Measurements from ENCODE around the gene TAF1B. TPM values are rescaled to one million over a fixed set of nuclear protein-coding genes. Genes with fewer than 3 reads are reported as not detected.

The TAF1B gene
- total RNA-seq, 6 experiments from 2014 or later = 17.3 to 24.0 (median 22.3) TPM

DNA sequence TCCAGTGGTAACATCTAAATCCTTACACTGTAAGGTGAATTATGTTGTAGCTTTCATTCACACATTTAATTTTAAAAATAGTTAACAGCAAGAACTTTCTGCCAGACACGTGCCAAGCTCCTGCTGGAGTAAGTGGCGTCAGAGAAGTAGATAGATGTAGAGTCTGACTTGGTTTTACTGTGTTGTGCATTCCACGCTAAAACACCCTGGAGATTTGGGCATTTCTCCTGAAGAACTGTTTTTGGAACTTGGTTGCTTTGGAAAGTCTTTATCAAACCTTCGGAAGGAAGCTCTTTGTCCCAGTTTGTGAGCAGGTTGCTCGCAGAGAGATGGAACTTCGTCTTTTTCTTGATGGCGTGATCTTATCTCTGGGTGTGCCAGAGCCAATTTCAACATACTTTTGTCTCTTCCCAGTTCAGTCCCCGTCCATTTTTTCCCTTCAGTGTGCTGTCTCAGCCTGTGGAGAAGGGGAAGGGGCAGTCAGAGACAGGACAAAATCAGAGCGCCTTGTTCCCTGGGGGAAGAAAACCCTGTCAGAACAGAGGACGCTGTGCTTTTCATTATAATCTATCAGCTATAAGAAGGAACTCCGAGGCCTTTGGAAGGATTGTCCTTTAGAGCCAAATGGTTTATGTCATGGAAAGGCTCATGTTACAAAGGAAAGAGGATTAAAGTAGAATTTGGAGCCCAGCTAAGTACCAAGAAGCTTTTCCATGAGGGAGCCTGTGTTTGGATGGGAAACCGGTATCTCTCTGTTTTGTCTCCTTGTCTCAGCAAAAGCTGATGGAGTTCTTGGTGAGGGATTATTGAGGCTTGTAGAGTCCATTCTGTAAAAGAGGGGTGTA, 127.1 kb downstream of the TAF1B start:
- Mint-ChIP-seq H3K27me3 (ENCODE audit: insufficient read depth) (peaks cover 1% of the 10 kb centered on the region; the same call in 1 of the 2 replicates), H3K36me3 (ENCODE audit: low read depth) (no peaks in the 10 kb centered on the region), H3K27ac (peak overlapping the region; percentile 55), H3K9me3 (no peaks in the 10 kb centered on the region), H3K4me1 (ENCODE audit: low read depth) (peaks cover 71% of the 10 kb centered on the region), H3K4me3 (peak overlapping the region; percentile 46; the same call in 1 of the 2 replicates)
- DNase-seq = no peak
- TF ChIP-seq, protein P1, sequence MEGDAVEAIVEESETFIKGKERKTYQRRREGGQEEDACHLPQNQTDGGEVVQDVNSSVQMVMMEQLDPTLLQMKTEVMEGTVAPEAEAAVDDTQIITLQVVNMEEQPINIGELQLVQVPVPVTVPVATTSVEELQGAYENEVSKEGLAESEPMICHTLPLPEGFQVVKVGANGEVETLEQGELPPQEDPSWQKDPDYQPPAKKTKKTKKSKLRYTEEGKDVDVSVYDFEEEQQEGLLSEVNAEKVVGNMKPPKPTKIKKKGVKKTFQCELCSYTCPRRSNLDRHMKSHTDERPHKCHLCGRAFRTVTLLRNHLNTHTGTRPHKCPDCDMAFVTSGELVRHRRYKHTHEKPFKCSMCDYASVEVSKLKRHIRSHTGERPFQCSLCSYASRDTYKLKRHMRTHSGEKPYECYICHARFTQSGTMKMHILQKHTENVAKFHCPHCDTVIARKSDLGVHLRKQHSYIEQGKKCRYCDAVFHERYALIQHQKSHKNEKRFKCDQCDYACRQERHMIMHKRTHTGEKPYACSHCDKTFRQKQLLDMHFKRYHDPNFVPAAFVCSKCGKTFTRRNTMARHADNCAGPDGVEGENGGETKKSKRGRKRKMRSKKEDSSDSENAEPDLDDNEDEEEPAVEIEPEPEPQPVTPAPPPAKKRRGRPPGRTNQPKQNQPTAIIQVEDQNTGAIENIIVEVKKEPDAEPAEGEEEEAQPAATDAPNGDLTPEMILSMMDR (IDR thresholded peaks at IDR 0.05) = no peak

DNA sequence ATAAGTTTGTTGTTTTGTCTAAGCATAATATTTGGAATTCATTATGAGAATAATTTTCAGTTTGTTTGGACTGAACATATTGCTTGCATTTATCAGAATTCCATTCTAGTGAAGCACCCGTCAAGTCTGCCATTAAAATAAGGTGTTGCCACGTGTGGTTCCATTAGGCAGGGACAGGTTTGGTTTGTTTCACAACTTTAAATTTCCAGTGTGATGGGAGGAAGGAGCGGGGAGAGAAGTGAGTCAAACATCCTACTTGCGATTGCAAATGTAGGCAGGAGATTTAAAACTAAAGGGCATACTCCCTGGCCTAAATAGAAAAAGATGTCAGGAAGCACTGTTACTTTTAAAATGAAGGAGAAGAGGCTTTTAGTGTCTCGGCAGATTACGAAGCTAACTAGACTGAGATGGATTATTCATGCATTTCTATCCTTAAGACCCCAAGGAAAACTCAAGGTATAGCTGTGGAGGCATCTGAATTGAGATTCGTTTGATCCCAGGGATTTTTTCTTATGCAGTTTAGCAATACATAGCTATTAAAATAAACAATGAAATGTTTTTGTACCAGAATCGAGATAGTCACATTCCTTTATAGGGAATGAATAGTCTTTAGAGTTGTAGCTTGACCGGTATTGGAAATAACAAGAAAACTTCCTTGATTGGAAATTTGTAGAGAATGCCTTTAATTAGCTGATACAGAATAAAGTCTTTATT, 128.0 kb downstream of the TAF1B start:
- Mint-ChIP-seq H3K4me1 (ENCODE audit: low read depth) (peaks cover 79% of the 10 kb centered on the region), H3K27me3 (ENCODE audit: insufficient read depth) (peaks cover 1% of the 10 kb centered on the region; the same call in 1 of the 2 replicates), H3K36me3 (ENCODE audit: low read depth) (no peaks in the 10 kb centered on the region), H3K4me3 (peak overlapping the region; percentile 46), H3K9me3 (no peaks in the 10 kb centered on the region), H3K27ac (peak overlapping the region; percentile 55)
- TF ChIP-seq, protein P1 (IDR thresholded peaks at IDR 0.05) = no peak
- no peak for DNase-seq

DNA sequence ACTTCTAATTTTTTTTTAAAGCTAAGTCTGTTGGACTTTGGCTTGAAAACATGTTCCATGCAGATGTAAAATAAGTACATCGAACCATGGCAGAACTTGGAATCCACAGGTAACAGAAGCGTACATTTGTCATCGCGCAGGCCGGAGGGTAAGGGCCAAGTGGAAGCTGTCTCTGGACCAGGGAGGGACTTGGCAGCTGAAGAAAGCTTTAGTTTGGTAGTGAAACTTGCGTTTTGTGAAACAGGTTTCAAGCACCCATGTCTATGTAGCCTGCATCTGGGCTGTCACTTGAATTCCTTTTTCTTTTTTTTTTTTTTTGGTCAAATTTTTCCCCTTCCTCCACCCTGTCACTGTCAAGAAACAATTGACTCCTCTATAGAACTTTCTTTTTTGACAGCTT, 128.6 kb downstream of the TAF1B start:
- DNase-seq = no peak
- peaks cover 86% of the 10 kb centered on the region for H3K4me1 Mint-ChIP-seq (ENCODE audit: low read depth)
- no peak overlapping the region; the same call in 1 of the 2 replicates for H3K27ac Mint-ChIP-seq
- H3K27me3 Mint-ChIP-seq (ENCODE audit: insufficient read depth) = peaks cover 1% of the 10 kb centered on the region; the same call in 1 of the 2 replicates
- TF ChIP-seq, protein P1 (IDR thresholded peaks at IDR 0.05) = no peak
- no peaks in the 10 kb centered on the region for H3K9me3 Mint-ChIP-seq
- H3K4me3 Mint-ChIP-seq = no peak overlapping the region; the same call in 1 of the 2 replicates
- no peaks in the 10 kb centered on the region for H3K36me3 Mint-ChIP-seq (ENCODE audit: low read depth)

DNA sequence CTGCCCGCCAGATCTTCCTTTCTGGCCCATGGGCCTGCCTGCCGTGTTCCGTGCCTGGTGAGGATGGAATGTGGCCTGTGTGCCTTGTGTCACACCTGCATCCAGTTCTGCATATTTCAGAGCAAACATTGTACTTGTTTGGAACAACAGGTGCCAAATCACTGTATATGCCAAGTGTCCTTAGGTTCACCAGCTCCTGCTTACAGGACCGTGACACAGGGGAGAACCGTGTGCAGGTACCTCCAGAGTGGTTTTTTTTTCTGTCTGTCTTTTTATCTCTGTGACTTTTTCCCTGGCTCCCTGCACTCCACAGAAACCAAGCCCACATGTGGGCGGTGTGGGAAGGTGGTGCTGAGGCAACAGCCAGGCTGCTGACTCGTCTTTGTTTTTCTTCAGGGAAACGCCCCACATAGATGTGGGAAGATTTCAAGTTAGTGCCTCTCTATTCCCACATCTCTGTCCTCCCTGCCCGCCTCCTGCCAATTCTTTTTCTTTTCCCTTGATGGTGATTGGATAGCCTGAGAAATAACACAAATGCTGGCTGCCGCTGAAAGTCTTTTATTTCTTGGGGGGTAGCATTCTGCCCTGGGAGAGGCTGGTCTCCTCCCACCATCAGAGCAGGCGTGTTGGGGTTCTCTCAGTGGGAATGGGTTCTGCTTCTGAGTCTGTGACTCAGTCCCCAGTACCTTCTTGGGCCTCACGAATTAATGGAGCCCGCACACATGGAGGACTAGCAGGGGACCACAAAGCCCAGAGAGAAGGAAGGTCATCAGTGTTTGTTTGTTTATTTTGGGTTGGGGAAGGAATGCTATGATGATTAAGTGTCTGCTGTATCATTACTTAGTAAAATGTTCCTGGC, 129.6 kb downstream of the TAF1B start:
- no peaks in the 10 kb centered on the region for H3K36me3 Mint-ChIP-seq (ENCODE audit: low read depth)
- no peak for DNase-seq
- peak overlapping the region; percentile 56 for H3K27ac Mint-ChIP-seq
- no peaks in the 10 kb centered on the region; the same call in 1 of the 2 replicates for H3K27me3 Mint-ChIP-seq (ENCODE audit: insufficient read depth)
- no peaks in the 10 kb centered on the region for H3K9me3 Mint-ChIP-seq
- H3K4me1 Mint-ChIP-seq (ENCODE audit: low read depth) = peaks cover 79% of the 10 kb centered on the region
- TF ChIP-seq, protein P1 (IDR thresholded peaks at IDR 0.05) = no peak
- H3K4me3 Mint-ChIP-seq = peak overlapping the region; percentile 32; the same call in 1 of the 2 replicates

DNA sequence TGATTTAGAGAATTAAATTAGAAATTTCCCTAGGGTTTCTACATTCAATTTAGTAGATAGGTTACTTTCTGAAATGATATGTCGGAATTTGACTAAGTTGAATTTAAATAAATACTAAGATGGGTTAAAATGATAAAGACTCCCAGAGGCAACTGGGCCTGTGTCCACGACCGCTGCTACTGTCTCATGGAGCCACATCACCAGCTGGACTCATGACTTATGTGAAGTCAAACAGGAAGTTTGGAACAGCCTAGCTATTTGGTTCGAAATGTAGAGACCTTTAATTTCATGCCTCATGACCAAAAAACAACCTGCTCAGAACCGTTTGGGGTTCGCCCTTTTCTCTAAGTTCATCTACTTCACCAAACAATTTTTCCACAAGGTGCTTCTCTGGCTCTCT, 130.4 kb downstream of the TAF1B start:
- peaks cover 76% of the 10 kb centered on the region for H3K4me1 Mint-ChIP-seq (ENCODE audit: low read depth)

More for the DNA sequence above, 130.4 kb downstream of the TAF1B start:
- no peak overlapping the region for H3K27ac Mint-ChIP-seq
- no peaks in the 10 kb centered on the region for H3K36me3 Mint-ChIP-seq (ENCODE audit: low read depth)
- TF ChIP-seq, protein P1 (IDR thresholded peaks at IDR 0.05) = no peak
- H3K9me3 Mint-ChIP-seq = no peaks in the 10 kb centered on the region
- no peak overlapping the region; the same call in 1 of the 2 replicates for H3K4me3 Mint-ChIP-seq
- no peak for DNase-seq
- no peaks in the 10 kb centered on the region; the same call in 1 of the 2 replicates for H3K27me3 Mint-ChIP-seq (ENCODE audit: insufficient read depth)

Measured in HFFc6 (cell line).